ENCODE results near the gene NGDN. TPM values are rescaled to one million over a fixed set of nuclear protein-coding genes. Genes with fewer than 3 reads are reported as not detected.
"Not testable (repeated sequence)": the region's sequence is repeated elsewhere in the genome, so short reads cannot be mapped to it uniquely, and the experiment has no call there.

NGDN gene
- total RNA-seq, 3 donors from 2014 or later (not counting 1 experiment from before 2014, with no cell fraction given): 110 to 136 (median 126) TPM

GRCh38 chr14:23425169-23425568, 44.3 kb upstream of the NGDN start:
- H3K27me3 Mint-ChIP-seq (ENCODE audit: low read depth in 2 of 2): peaks cover 4% of the 10 kb centered on the region in 2 donors
- H3K4me3 Mint-ChIP-seq: no peak overlapping the region
- H3K9me3 Mint-ChIP-seq: no peaks in the 10 kb centered on the region
- H3K36me3 Mint-ChIP-seq: no peaks in the 10 kb centered on the region
- Histone ChIP-seq H3K9me3 (ENCODE audit: control insufficient read depth, insufficient read depth, low read length) (no peaks in the 10 kb centered on the region), H3K4me1 (ENCODE audit: control insufficient read depth, insufficient read depth, low read length) (no peaks in the 10 kb centered on the region), H3K36me3 (ENCODE audit: control insufficient read depth, insufficient read depth, low read length) (no peaks in the 10 kb centered on the region), H3K4me3 (ENCODE audit: low read length) (no peak overlapping the region), H3K27me3 (ENCODE audit: control insufficient read depth, insufficient read depth, low read length) (no peaks in the 10 kb centered on the region), H3K27ac (ENCODE audit: low read length) (no peak overlapping the region)
- H3K27ac Mint-ChIP-seq: no peak overlapping the region
- DNase-seq: no peak
- no peaks in the 10 kb centered on the region for H3K4me1 Mint-ChIP-seq
- intact Hi-C loops (cut with micrococcal nuclease): no loop called here
- 81% methylated on average over 10 of the region's 10 CpGs for WGBS (ENCODE audit: insufficient coverage)
- no peak for ATAC-seq
- no peak for TF ChIP-seq CTCF (IDR thresholded peaks at IDR 0.05)

GRCh38 chr14:23425798-23426197, 43.7 kb upstream of the NGDN start:
- intact Hi-C loops (cut with micrococcal nuclease); H3K36me3 ChIP-seq (ENCODE audit: control insufficient read depth, insufficient read depth, low read length); H3K4me3 Mint-ChIP-seq; H3K36me3 Mint-ChIP-seq; H3K4me3 ChIP-seq (ENCODE audit: low read length); H3K4me1 ChIP-seq (ENCODE audit: control insufficient read depth, insufficient read depth, low read length); H3K4me1 Mint-ChIP-seq; H3K27ac ChIP-seq (ENCODE audit: low read length); H3K9me3 ChIP-seq (ENCODE audit: control insufficient read depth, insufficient read depth, low read length); H3K27me3 Mint-ChIP-seq (ENCODE audit: low read depth in 2 of 2); H3K9me3 Mint-ChIP-seq; ATAC-seq; H3K27me3 ChIP-seq (ENCODE audit: control insufficient read depth, insufficient read depth, low read length); H3K27ac Mint-ChIP-seq; DNase-seq: not testable (repeated sequence)
- WGBS (ENCODE audit: insufficient coverage): 79% methylated on average over 6 of the region's 6 CpGs

- H3K4me1 Mint-ChIP-seq: no peaks in the 10 kb centered on the region
- Histone ChIP-seq H3K27ac (ENCODE audit: low read length) (no peak overlapping the region), H3K9me3 (ENCODE audit: control insufficient read depth, insufficient read depth, low read length) (no peaks in the 10 kb centered on the region), H3K36me3 (ENCODE audit: control insufficient read depth, insufficient read depth, low read length) (no peaks in the 10 kb centered on the region), H3K27me3 (ENCODE audit: control insufficient read depth, insufficient read depth, low read length) (no peaks in the 10 kb centered on the region), H3K4me3 (ENCODE audit: low read length) (no peak overlapping the region), H3K4me1 (ENCODE audit: control insufficient read depth, insufficient read depth, low read length) (no peaks in the 10 kb centered on the region)
- H3K4me3 Mint-ChIP-seq: no peak overlapping the region
- intact Hi-C loops (cut with micrococcal nuclease): no loop called here
- no peaks in the 10 kb centered on the region for H3K9me3 Mint-ChIP-seq
- H3K36me3 Mint-ChIP-seq: no peaks in the 10 kb centered on the region
- peaks cover 8% of the 10 kb centered on the region in 2 donors for H3K27me3 Mint-ChIP-seq (ENCODE audit: low read depth in 2 of 2)
- no peak for DNase-seq
- no peak for ATAC-seq
- no peak for TF ChIP-seq CTCF (IDR thresholded peaks at IDR 0.05)
- no peak overlapping the region for H3K27ac Mint-ChIP-seq
- WGBS (ENCODE audit: insufficient coverage): 88% methylated on average over 9 of the region's 13 CpGs
Observed at GRCh38 chr14:23428686-23429495, 40.6 kb upstream of the NGDN start.

- WGBS (ENCODE audit: insufficient coverage): 79% methylated on average over 10 of the region's 10 CpGs
- TF ChIP-seq CTCF (IDR thresholded peaks at IDR 0.05): no peak
- no peaks in the 10 kb centered on the region for H3K27me3 ChIP-seq (ENCODE audit: control insufficient read depth, insufficient read depth, low read length)
- ATAC-seq (no peak), DNase-seq (no peak)
- Mint-ChIP-seq H3K4me3 (no peak overlapping the region), H3K9me3 (no peaks in the 10 kb centered on the region), H3K4me1 (no peaks in the 10 kb centered on the region), H3K27ac (no peak overlapping the region), H3K36me3 (no peaks in the 10 kb centered on the region), H3K27me3 (ENCODE audit: low read depth in 2 of 2) (peaks cover 5 to 8% of the 10 kb centered on the region in 2 donors)
- H3K36me3 ChIP-seq (ENCODE audit: control insufficient read depth, insufficient read depth, low read length): no peaks in the 10 kb centered on the region
- intact Hi-C loops (cut with micrococcal nuclease): no loop called here
- H3K4me1 ChIP-seq (ENCODE audit: control insufficient read depth, insufficient read depth, low read length): no peaks in the 10 kb centered on the region
- H3K27ac ChIP-seq (ENCODE audit: low read length): no peak overlapping the region
- H3K9me3 ChIP-seq (ENCODE audit: control insufficient read depth, insufficient read depth, low read length): no peaks in the 10 kb centered on the region
- H3K4me3 ChIP-seq (ENCODE audit: low read length): no peak overlapping the region
Observed at GRCh38 chr14:23430016-23430722, 39.3 kb upstream of the NGDN start.
